Measurements from ENCODE around the gene CHD6.

Gene CHD6

GRCh38 chr20:41587523-41587922 lies 30.7 kb downstream of the CHD6 start:
- no peak for DNase-seq (ENCODE audit: low spot score)

GRCh38 chr20:41586772-41587171 lies 31.4 kb downstream of the CHD6 start:
- no peak for DNase-seq (ENCODE audit: low spot score)

- DNase-seq (ENCODE audit: low spot score), result no peak
Measured at GRCh38 chr20:41580350-41580749, 37.8 kb downstream of the CHD6 start.

GRCh38 chr20:41577129-41578009 lies 40.8 kb downstream of the CHD6 start:
- DNase-seq (ENCODE audit: low spot score), result peak; percentile 50

- DNase-seq (ENCODE audit: low spot score), result no peak
Measured at GRCh38 chr20:41575412-41575811, 42.8 kb downstream of the CHD6 start.

- DNase-seq (ENCODE audit: low spot score), result peak; percentile 48
Measured at GRCh38 chr20:41574802-41575389, 43.3 kb downstream of the CHD6 start.

GRCh38 chr20:41573955-41574354 lies 44.2 kb downstream of the CHD6 start:
- no peak for DNase-seq (ENCODE audit: low spot score)

- DNase-seq (ENCODE audit: low spot score), result peak; percentile 26
Measured at GRCh38 chr20:41572010-41572572, 46.1 kb downstream of the CHD6 start.

- DNase-seq (ENCODE audit: low spot score), result no peak
Measured at GRCh38 chr20:41571006-41571405, 47.2 kb downstream of the CHD6 start.

- no peak for DNase-seq (ENCODE audit: low spot score)
Measured at GRCh38 chr20:41570557-41570956, 47.6 kb downstream of the CHD6 start.

- DNase-seq (ENCODE audit: low spot score), result no peak
Measured at GRCh38 chr20:41567615-41568014, 50.6 kb downstream of the CHD6 start.

- DNase-seq (ENCODE audit: low spot score), result no peak
Measured at GRCh38 chr20:41566896-41567527, 51.2 kb downstream of the CHD6 start.

- DNase-seq (ENCODE audit: low spot score), result no peak
Measured at GRCh38 chr20:41563087-41563486, 55.1 kb downstream of the CHD6 start.

- DNase-seq (ENCODE audit: low spot score), result no peak
Measured at GRCh38 chr20:41560970-41561369, 57.2 kb downstream of the CHD6 start.

GRCh38 chr20:41559658-41560057 lies 58.5 kb downstream of the CHD6 start:
- no peak for DNase-seq (ENCODE audit: low spot score)

- DNase-seq (ENCODE audit: low spot score), result no peak
Measured at GRCh38 chr20:41553142-41553879, 64.9 kb downstream of the CHD6 start.

- DNase-seq (ENCODE audit: low spot score), result no peak
Measured at GRCh38 chr20:41552295-41553068, 65.7 kb downstream of the CHD6 start.

- DNase-seq (ENCODE audit: low spot score), result no peak
Measured at GRCh38 chr20:41551011-41551705, 67.0 kb downstream of the CHD6 start.

GRCh38 chr20:41547221-41547620 lies 71.0 kb downstream of the CHD6 start:
- no peak for DNase-seq (ENCODE audit: low spot score)

- DNase-seq (ENCODE audit: low spot score), result no peak
Measured at GRCh38 chr20:41546535-41546934, 71.6 kb downstream of the CHD6 start.

GRCh38 chr20:41544472-41544871 lies 73.7 kb downstream of the CHD6 start:
- no peak for DNase-seq (ENCODE audit: low spot score)
